Osteocyte (in vitro differentiated cells): ENCODE results near the gene HOXD3. TPM values are rescaled to one million over a fixed set of nuclear protein-coding genes. Genes with fewer than 3 reads are reported as not detected.

Experiments used
- DNase-seq: peaks from one replicate; pipeline ENCODE4 v3.0.0; 2021; ENCODE audit warnings: mixed read lengths; ENCODE audit not compliant: unreplicated experiment; ENCODE audit errors: extremely low spot score
- H3K27ac Mint-ChIP-seq: one replicate; pipeline ENCODE4 v1.8.0; 2021; ENCODE audit warnings: mild to moderate bottlenecking, mixed read lengths; ENCODE audit not compliant: unreplicated experiment
- H3K27me3 Mint-ChIP-seq: one replicate; pipeline ENCODE4 v1.8.0; 2021; ENCODE audit warnings: mixed read lengths; ENCODE audit not compliant: unreplicated experiment
- H3K36me3 Mint-ChIP-seq: one replicate; pipeline ENCODE4 v1.8.0; 2021; ENCODE audit warnings: mixed read lengths; ENCODE audit not compliant: unreplicated experiment
- H3K4me1 Mint-ChIP-seq: one replicate; pipeline ENCODE4 v1.8.0; 2021; ENCODE audit warnings: mixed read lengths; ENCODE audit not compliant: unreplicated experiment
- H3K4me3 Mint-ChIP-seq: one replicate; pipeline ENCODE4 v1.8.0; 2021; ENCODE audit warnings: mild to moderate bottlenecking, moderate library complexity, mixed read lengths; ENCODE audit not compliant: unreplicated experiment
- H3K9me3 Mint-ChIP-seq: one replicate; pipeline ENCODE4 v1.8.0; 2021; ENCODE audit warnings: mixed read lengths; ENCODE audit not compliant: unreplicated experiment
- total RNA-seq: library from RNA; stranded (reverse); gene quantifications from 2 replicates; pipeline ENCODE4 v1.2.1, GENCODE V29; 2021
- TF ChIP-seq, protein P1 (sequence below): fragments of 200-600 bp; sonication (generic); IDR thresholded peaks from 2 replicates; pipeline ENCODE4 v1.5.0; 2021; ENCODE audit warnings: antibody characterized with exemption, mild to moderate bottlenecking, moderate library complexity

Gene HOXD3
- total RNA-seq, 1 donor from 2014 or later = not detected

DNA sequence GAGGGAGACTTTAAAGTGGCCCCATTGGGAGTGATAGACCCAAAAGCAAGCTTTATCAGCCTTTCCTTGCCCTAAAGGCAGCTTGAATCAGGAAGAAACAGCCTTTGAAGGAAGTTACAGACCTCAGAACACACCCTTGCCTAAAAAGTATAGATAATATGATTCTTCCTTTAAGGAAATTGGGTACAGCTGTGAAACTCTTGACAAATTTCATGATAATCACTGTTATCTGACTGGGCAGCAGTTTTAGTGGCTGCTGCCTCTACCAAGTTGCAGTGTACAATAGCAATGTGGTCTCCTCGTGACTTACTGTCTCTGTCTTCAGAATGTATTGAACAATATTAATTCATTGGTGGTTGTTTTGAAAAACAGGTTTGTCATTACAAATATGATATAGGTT lies 48.0 kb downstream of the HOXD3 start:
- no peak for DNase-seq
- no peak overlapping the region for H3K27ac Mint-ChIP-seq
- no peak overlapping the region for H3K4me3 Mint-ChIP-seq
- H3K27me3 Mint-ChIP-seq = peaks cover 13% of the 10 kb centered on the region
- no peaks in the 10 kb centered on the region for H3K4me1 Mint-ChIP-seq
- TF ChIP-seq, protein P1, sequence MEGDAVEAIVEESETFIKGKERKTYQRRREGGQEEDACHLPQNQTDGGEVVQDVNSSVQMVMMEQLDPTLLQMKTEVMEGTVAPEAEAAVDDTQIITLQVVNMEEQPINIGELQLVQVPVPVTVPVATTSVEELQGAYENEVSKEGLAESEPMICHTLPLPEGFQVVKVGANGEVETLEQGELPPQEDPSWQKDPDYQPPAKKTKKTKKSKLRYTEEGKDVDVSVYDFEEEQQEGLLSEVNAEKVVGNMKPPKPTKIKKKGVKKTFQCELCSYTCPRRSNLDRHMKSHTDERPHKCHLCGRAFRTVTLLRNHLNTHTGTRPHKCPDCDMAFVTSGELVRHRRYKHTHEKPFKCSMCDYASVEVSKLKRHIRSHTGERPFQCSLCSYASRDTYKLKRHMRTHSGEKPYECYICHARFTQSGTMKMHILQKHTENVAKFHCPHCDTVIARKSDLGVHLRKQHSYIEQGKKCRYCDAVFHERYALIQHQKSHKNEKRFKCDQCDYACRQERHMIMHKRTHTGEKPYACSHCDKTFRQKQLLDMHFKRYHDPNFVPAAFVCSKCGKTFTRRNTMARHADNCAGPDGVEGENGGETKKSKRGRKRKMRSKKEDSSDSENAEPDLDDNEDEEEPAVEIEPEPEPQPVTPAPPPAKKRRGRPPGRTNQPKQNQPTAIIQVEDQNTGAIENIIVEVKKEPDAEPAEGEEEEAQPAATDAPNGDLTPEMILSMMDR = no peak
- no peaks in the 10 kb centered on the region for H3K9me3 Mint-ChIP-seq
- no peaks in the 10 kb centered on the region for H3K36me3 Mint-ChIP-seq

DNA sequence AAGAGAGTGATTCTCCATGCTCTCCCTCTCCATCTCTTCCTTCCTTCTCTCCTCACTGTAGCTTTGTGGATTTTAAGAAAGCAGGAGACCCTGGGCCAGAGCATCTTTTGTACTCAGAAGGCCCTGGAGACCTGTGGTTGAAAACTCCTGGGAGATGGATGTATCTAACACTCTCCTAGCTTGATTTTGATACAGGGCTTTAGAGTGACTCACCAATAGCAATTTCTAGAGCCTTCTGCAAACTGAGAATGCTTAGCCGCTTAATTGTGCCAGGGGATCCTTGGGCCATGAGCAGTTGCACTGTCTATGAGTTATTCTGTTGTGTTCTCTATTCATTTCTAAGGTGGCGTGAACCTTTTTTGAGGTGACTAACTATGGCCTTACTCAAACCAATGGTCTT lies 49.0 kb downstream of the HOXD3 start:
- Mint-ChIP-seq H3K4me3 (no peak overlapping the region), H3K27ac (no peak overlapping the region), H3K27me3 (peaks cover 11% of the 10 kb centered on the region), H3K36me3 (no peaks in the 10 kb centered on the region), H3K9me3 (no peaks in the 10 kb centered on the region), H3K4me1 (no peaks in the 10 kb centered on the region)
- TF ChIP-seq, protein P1 = no peak
- no peak for DNase-seq

DNA sequence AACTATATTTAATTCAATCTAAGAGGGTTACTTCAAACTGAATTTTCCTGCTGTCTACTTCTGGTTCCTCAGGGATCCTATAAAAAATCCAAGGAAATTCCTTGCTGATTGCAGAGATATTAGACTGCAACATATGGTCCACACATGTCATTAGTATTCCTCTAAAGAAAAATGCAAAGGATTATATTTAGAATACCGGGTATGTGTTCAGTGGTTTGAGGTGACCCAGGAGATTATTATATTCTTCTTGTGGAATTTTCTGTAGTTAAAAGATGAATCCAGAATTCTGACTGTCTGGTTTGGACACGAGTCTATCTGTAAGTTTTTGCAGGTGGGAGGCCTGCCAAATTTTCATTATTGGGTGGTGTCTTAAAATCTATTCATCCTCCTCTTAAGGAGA lies 49.6 kb downstream of the HOXD3 start:
- H3K36me3 Mint-ChIP-seq = no peaks in the 10 kb centered on the region
- H3K27me3 Mint-ChIP-seq = peaks cover 12% of the 10 kb centered on the region
- TF ChIP-seq, protein P1 = no peak
- H3K27ac Mint-ChIP-seq = no peak overlapping the region
- no peaks in the 10 kb centered on the region for H3K4me1 Mint-ChIP-seq
- H3K4me3 Mint-ChIP-seq = no peak overlapping the region
- H3K9me3 Mint-ChIP-seq = no peaks in the 10 kb centered on the region
- DNase-seq = no peak

DNA sequence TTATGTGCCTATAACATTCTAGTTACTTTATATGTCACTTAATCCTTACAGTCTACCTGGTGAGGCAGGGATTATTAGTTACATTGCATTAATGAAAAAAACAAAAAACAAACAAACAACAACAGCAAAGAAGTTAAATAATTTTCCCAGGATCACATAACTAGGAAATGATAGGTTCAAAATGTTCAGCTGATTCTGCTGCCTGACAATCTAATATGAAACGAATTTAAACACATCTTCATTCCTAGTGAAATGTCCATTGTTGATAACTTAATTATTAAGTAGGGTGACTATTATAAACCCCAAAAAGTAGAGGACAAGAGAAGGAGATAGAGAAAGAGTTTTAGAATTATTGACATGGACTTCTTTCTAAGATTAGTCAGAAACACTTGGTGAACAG lies 54.0 kb downstream of the HOXD3 start:
- TF ChIP-seq, protein P1 = no peak
- peaks cover 12% of the 10 kb centered on the region for H3K27me3 Mint-ChIP-seq
- no peak overlapping the region for H3K4me3 Mint-ChIP-seq
- H3K27ac Mint-ChIP-seq = no peak overlapping the region
- no peaks in the 10 kb centered on the region for H3K36me3 Mint-ChIP-seq
- no peak for DNase-seq
- H3K9me3 Mint-ChIP-seq = no peaks in the 10 kb centered on the region
- H3K4me1 Mint-ChIP-seq = no peaks in the 10 kb centered on the region

DNA sequence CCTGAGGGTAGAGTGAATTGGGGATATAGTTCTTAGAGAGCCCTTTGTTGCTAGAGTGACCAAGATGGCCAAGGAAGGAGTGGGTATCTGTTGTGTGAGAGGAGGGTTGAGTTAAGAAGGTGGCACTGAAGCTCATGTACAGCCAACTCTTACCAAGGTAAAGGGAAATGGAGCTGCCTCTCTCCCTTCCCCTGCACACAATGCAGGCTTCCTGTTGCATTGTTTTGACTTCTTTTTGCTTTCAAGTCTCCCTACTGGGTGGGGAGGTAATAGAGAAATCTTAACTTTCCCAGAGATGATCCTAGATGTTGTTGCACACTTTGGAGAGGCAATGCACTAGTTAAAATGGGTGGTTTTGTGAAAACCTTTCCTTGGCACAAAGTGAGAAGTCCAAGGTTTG lies 55.2 kb downstream of the HOXD3 start:
- H3K27ac Mint-ChIP-seq = no peak overlapping the region
- TF ChIP-seq, protein P1 = no peak
- peaks cover 12% of the 10 kb centered on the region for H3K27me3 Mint-ChIP-seq
- H3K4me3 Mint-ChIP-seq = no peak overlapping the region
- H3K36me3 Mint-ChIP-seq = no peaks in the 10 kb centered on the region
- no peak for DNase-seq
- H3K9me3 Mint-ChIP-seq = no peaks in the 10 kb centered on the region
- H3K4me1 Mint-ChIP-seq = no peaks in the 10 kb centered on the region
